Common myeloid progenitor, CD34-positive (primary cell): Measurements from ENCODE around the gene TTC33.

Source experiments
- CTCF ChIA-PET: fragments of 350-600 bp; sonication (Branson Sonifier 250); formaldehyde crosslinking; loops from one replicate; lab custom pipeline; 2021; ENCODE audit warnings: antibody characterized with exemption; lab: Charles Lee
- POLR2A ChIA-PET: fragments of 350-600 bp; sonication (Branson Sonifier 250); formaldehyde crosslinking; loops from one replicate; lab custom pipeline; 2021; ENCODE audit warnings: antibody characterized with exemption; lab: Charles Lee
- DNase-seq, 3 donors: peaks; one replicate each; pipeline versions ENCODE4 v3.0.0 to v3.0.0-alpha.2; 2013
- H3K27ac ChIP-seq, 2 experiments: 1 replicate in 1 of 2; 2 replicates in 1 of 2; pipeline ENCODE4 v1.7.0; 2013; ENCODE audit warnings: inconsistent platforms in 2 of 2, low read length in 2 of 2, mild to moderate bottlenecking in 2 of 2, low read depth in 1 of 2, moderate library complexity in 1 of 2; ENCODE audit not compliant: severe bottlenecking in 2 of 2, insufficient read depth in 1 of 2, poor library complexity in 1 of 2
- H3K27me3 ChIP-seq, 5 experiments: replicated peaks in 2 of 5; 1 replicate in 3 of 5; 2 replicates in 2 of 5; pipeline versions ENCODE4 v1.6.1 to v1.7.0; 2013; ENCODE audit warnings: low read length in 4 of 5, mild to moderate bottlenecking in 2 of 5, moderate library complexity in 2 of 5, inconsistent platforms in 1 of 5; ENCODE audit not compliant: insufficient read depth in 5 of 5, control insufficient read depth in 4 of 5
- H3K36me3 ChIP-seq, 4 experiments: 1 replicate in 2 of 4; 2 replicates in 2 of 4; pipeline versions ENCODE4 v1.6.1 to v1.7.0; 2013; ENCODE audit warnings: low read length in 3 of 4, control low read depth in 1 of 4, mild to moderate bottlenecking in 1 of 4; ENCODE audit not compliant: control insufficient read depth in 4 of 4, insufficient read depth in 4 of 4
- H3K4me1 ChIP-seq, 4 experiments: 1 replicate in 3 of 4; 2 replicates in 1 of 4; pipeline versions ENCODE4 v1.6.1 to v1.7.1; 2013; ENCODE audit warnings: low read length in 3 of 4, mild to moderate bottlenecking in 3 of 4, control low read depth in 1 of 4, inconsistent platforms in 1 of 4, moderate library complexity in 1 of 4; ENCODE audit not compliant: control insufficient read depth in 4 of 4, insufficient read depth in 4 of 4; ENCODE audit errors: control extremely low read depth in 1 of 4
- H3K4me3 ChIP-seq, 7 experiments: 1 replicate in 4 of 7; 2 replicates in 3 of 7; pipeline versions ENCODE4 v1.5.1 to v1.7.0; 2013; ENCODE audit warnings: mild to moderate bottlenecking in 7 of 7, low read length in 6 of 7, moderate library complexity in 6 of 7, inconsistent platforms in 2 of 7, low read depth in 2 of 7, control low read depth in 1 of 7; ENCODE audit not compliant: insufficient read depth in 4 of 7, control insufficient read depth in 1 of 7; ENCODE audit errors: extremely low read depth in 1 of 7
- H3K9me3 ChIP-seq, 5 experiments: 1 replicate in 4 of 5; 2 replicates in 1 of 5; pipeline versions ENCODE4 v1.6.1 to v1.7.1; 2013; ENCODE audit warnings: low read length in 4 of 5, mild to moderate bottlenecking in 2 of 5, inconsistent platforms in 1 of 5, low read depth in 1 of 5, moderate library complexity in 1 of 5; ENCODE audit not compliant: control insufficient read depth in 4 of 5, insufficient read depth in 2 of 5; ENCODE audit errors: control extremely low read depth in 1 of 5
- WGBS: methylation state at CpG from one replicate; pipeline ENCODE4 v1.1.5; 2013; ENCODE audit not compliant: insufficient coverage; 5-methylcytosine and 5-hydroxymethylcytosine counted together

The TTC33 gene

DNA sequence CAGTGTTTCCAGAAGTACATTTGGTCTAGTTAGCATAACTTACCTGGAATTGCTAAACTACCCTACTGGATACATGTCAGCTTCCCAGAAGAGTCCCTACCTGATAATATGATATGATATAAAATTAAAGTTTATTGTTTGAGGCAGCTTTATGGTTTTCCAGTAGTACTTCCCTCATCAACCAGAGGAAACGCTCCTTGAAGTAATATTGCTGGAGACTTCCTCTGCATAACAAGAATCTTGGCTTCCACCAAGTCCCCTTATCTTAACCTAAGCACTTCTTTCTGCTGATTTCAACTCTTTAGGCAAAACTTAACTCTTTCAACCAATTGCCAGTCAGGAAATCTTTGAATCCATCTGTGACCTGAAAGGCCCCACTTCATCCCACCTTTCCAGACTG lies 290.3 kb downstream of the TTC33 start:
- Histone ChIP-seq H3K36me3 (no peaks in the 10 kb centered on the region), H3K4me3 (no peak overlapping the region), H3K4me1 (peaks cover 0 to 5% (median 2%) of the 10 kb centered on the region in 4 experiments), H3K9me3 (peaks cover 0 to 7% (median 0%) of the 10 kb centered on the region in 5 experiments), H3K27me3 (no peaks in the 10 kb centered on the region), H3K27ac (no peak overlapping the region)
- ChIA-PET POLR2A (no interaction called here), CTCF (interaction anchor here (1.1 to 1.6 kb wide), 3 partner anchors 11 to 17 kb away, joined by 3 to 9 read pairs (median 3); no protein-coding TSS in a partner anchor)
- WGBS: no CpG with 5 or more reads among the region's 1 CpG
- no peak for DNase-seq

DNA sequence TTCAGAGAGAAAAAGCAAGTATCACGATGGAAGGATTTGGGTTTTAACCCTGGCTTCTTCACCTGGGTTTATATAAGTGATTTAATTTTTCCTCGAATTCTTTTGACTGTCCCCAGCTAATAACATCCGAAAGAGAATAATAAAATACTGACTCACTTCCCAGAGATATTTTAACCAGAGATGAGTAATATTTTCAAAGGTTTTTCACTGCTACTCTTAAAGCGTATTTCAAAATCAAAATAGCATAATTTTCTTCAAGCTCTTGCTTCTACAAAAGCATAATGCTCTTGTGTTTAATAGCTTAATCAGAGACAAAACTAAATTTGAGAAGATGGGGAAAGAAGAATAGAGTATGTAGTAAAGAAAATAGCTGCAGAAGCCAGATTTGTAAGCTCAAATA lies 291.2 kb downstream of the TTC33 start:
- H3K4me1 ChIP-seq: peaks cover 0 to 5% (median 2%) of the 10 kb centered on the region in 4 experiments

More for the DNA sequence above, 291.2 kb downstream of the TTC33 start:
- peaks cover 0 to 12% (median 5%) of the 10 kb centered on the region in 5 experiments for H3K9me3 ChIP-seq
- H3K36me3 ChIP-seq: no peaks in the 10 kb centered on the region
- ChIA-PET CTCF (interaction anchor here (0.8 to 1.6 kb wide), 4 partner anchors 12 to 16 kb away, joined by 3 to 9 read pairs (median 3); no protein-coding TSS in a partner anchor), POLR2A (no interaction called here)
- no peak overlapping the region for H3K27ac ChIP-seq
- no peaks in the 10 kb centered on the region for H3K27me3 ChIP-seq
- no peak overlapping the region for H3K4me3 ChIP-seq
- no peak for DNase-seq
- WGBS: no CpG with 5 or more reads among the region's 4 CpGs
